Measurements from ENCODE around the gene TMEM255A. TPM values are rescaled to one million over a fixed set of nuclear protein-coding genes. Genes with fewer than 3 reads are reported as not detected.
A peak's percentile ranks its signal among the peaks of the same experiment; 100 is the strongest.

Gene TMEM255A
- total RNA-seq, 4 donors from 2014 or later = 1.2 to 1.7 (median 1.4) TPM; not detected in 1

GRCh38 chrX:120269373-120270035, 41.8 kb downstream of the TMEM255A start:
- H3K36me3 ChIP-seq = no peaks in the 10 kb centered on the region
- 0 to 34% methylated on average over 1 of the region's 1 CpG for WGBS, 2 donors (ENCODE audit: low coverage in 1 of 2)
- DNase-seq = no peak
- in situ Hi-C loops (cut with MboI; ENCODE audit: low pct_ligation_motif_present in 1 of 4, low pct_unique_long_range_greater_than_20kb in 1 of 4, low sequenced_read_pairs in 3 of 4) (loop anchor here in 1 of 4 donors (25.0 kb wide), 1 partner anchor 193 kb away; the partner anchor contains the start of gene LAMP2), intact Hi-C loops (cut with DNase I; ENCODE audit: low total_unique reads) (no loop called here)
- no peak for TF ChIP-seq CTCF (IDR thresholded peaks at IDR 0.05)
- no peak for TF ChIP-seq EP300 (IDR thresholded peaks at IDR 0.05; ENCODE audit: low read depth)
- no peak for TF ChIP-seq POLR2A (IDR thresholded peaks at IDR 0.05)
- TF ChIP-seq POLR2AphosphoS5 (IDR thresholded peaks at IDR 0.05) = no peak
- H3K9me3 ChIP-seq = no peaks in the 10 kb centered on the region
- H3K27ac ChIP-seq = peak overlapping the region in 1 of 4 donors; percentile 51
- no peaks in the 10 kb centered on the region for H3K27me3 ChIP-seq
- H3K4me1 ChIP-seq = no peaks in the 10 kb centered on the region
- H3K4me3 ChIP-seq = no peak overlapping the region

- in situ Hi-C loops (cut with MboI; ENCODE audit: low pct_ligation_motif_present in 1 of 4, low pct_unique_long_range_greater_than_20kb in 1 of 4, low sequenced_read_pairs in 3 of 4) (loop anchor here in 1 of 4 donors (25.0 kb wide), 1 partner anchor 198 kb away; the partner anchor contains the start of gene LAMP2), intact Hi-C loops (cut with DNase I; ENCODE audit: low total_unique reads) (no loop called here)
- Histone ChIP-seq H3K9me3 (no peaks in the 10 kb centered on the region), H3K36me3 (no peaks in the 10 kb centered on the region), H3K4me1 (no peaks in the 10 kb centered on the region), H3K4me3 (no peak overlapping the region), H3K27ac (no peak overlapping the region), H3K27me3 (no peaks in the 10 kb centered on the region)
- TF ChIP-seq POLR2AphosphoS5 (IDR thresholded peaks at IDR 0.05) = no peak
- no peak for DNase-seq
Observed at GRCh38 chrX:120264341-120264740, 46.9 kb downstream of the TMEM255A start.

GRCh38 chrX:120262859-120263708, 48.2 kb downstream of the TMEM255A start:
- no peak overlapping the region for H3K4me3 ChIP-seq
- DNase-seq = no peak
- no peaks in the 10 kb centered on the region for H3K27me3 ChIP-seq
- H3K4me1 ChIP-seq = no peaks in the 10 kb centered on the region
- H3K36me3 ChIP-seq = no peaks in the 10 kb centered on the region
- intact Hi-C loops (cut with DNase I; ENCODE audit: low total_unique reads) = no loop called here
- TF ChIP-seq POLR2AphosphoS5 (IDR thresholded peaks at IDR 0.05) = no peak
- TF ChIP-seq EP300 (IDR thresholded peaks at IDR 0.05; ENCODE audit: low read depth) = no peak
- no peak for TF ChIP-seq POLR2A (IDR thresholded peaks at IDR 0.05)
- TF ChIP-seq CTCF (IDR thresholded peaks at IDR 0.05) = no peak
- in situ Hi-C loops (cut with MboI; ENCODE audit: low pct_ligation_motif_present in 1 of 4, low pct_unique_long_range_greater_than_20kb in 1 of 4, low sequenced_read_pairs in 3 of 4) = loop anchor here in 1 of 4 donors (25.0 kb wide), 1 partner anchor 199 kb away; the partner anchor contains the start of gene LAMP2
- H3K27ac ChIP-seq = no peak overlapping the region
- 67% methylated on average over 7 of the region's 8 CpGs; no CpG with 5 or more reads in 1 of the 2 donors for WGBS, 2 donors (ENCODE audit: low coverage in 1 of 2)
- H3K9me3 ChIP-seq = no peaks in the 10 kb centered on the region

- no peaks in the 10 kb centered on the region for H3K9me3 ChIP-seq
- TF ChIP-seq EP300 (IDR thresholded peaks at IDR 0.05; ENCODE audit: low read depth) (no peak), POLR2AphosphoS5 (IDR thresholded peaks at IDR 0.05) (no peak), POLR2A (IDR thresholded peaks at IDR 0.05) (no peak), CTCF (IDR thresholded peaks at IDR 0.05) (no peak)
- no peak for DNase-seq
- no peak overlapping the region for H3K27ac ChIP-seq
- in situ Hi-C loops (cut with MboI; ENCODE audit: low pct_ligation_motif_present in 1 of 4, low pct_unique_long_range_greater_than_20kb in 1 of 4, low sequenced_read_pairs in 3 of 4) (loop anchor here in 1 of 4 donors (25.0 kb wide), 1 partner anchor 202 kb away; the partner anchor contains the start of gene LAMP2), intact Hi-C loops (cut with DNase I; ENCODE audit: low total_unique reads) (no loop called here)
- WGBS, 2 donors (ENCODE audit: low coverage in 1 of 2) = 52% methylated on average over 3 of the region's 3 CpGs; no CpG with 5 or more reads in 1 of the 2 donors
- H3K4me3 ChIP-seq = no peak overlapping the region
- H3K4me1 ChIP-seq = no peaks in the 10 kb centered on the region
- H3K27me3 ChIP-seq = no peaks in the 10 kb centered on the region
- no peaks in the 10 kb centered on the region for H3K36me3 ChIP-seq
Observed at GRCh38 chrX:120260369-120260768, 50.9 kb downstream of the TMEM255A start.
